ENCODE results near the gene SLC8A1. TPM values are rescaled to one million over a fixed set of nuclear protein-coding genes. Genes with fewer than 3 reads are reported as not detected.
A peak's percentile ranks its signal among the peaks of the same experiment; 100 is the strongest.

SLC8A1 gene
- total RNA-seq, 4 donors from 2014 or later = 8.1 to 22.9 (median 9.3) TPM

DNA sequence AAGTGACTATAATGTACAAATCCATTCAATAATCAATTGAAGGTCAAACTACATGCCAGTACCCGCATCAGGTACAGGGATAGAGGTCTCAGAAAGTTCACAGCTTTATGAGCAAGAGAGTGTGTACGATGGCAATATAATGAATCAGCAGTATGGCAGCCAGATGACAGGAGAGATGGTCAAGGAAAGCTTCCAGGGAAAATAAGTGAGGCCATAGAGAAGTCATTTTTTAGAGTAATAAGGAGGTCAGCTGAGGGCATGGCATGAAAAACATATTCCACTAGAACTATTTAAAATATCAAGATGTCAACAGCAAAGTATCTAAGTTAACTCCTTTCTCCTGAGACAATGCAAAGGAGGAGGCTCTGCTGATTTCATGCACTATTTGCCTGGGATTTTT is 108.0 kb downstream of the SLC8A1 start:
- WGBS, 2 donors = 47 to 52% methylated on average over 2 of the region's 2 CpGs
- Histone ChIP-seq H3K4me3 (no peak overlapping the region), H3K9me3 (no peaks in the 10 kb centered on the region), H3K27me3 (no peaks in the 10 kb centered on the region), H3K27ac (no peak overlapping the region), H3K36me3 (no peaks in the 10 kb centered on the region), H3K4me1 (peaks cover 0 to 22% (median 0%) of the 10 kb centered on the region in 4 donors)
- TF ChIP-seq POLR2A (IDR thresholded peaks at IDR 0.05) = no peak
- DNase-seq (ENCODE audit: low spot score in 2 of 2) = no peak

DNA sequence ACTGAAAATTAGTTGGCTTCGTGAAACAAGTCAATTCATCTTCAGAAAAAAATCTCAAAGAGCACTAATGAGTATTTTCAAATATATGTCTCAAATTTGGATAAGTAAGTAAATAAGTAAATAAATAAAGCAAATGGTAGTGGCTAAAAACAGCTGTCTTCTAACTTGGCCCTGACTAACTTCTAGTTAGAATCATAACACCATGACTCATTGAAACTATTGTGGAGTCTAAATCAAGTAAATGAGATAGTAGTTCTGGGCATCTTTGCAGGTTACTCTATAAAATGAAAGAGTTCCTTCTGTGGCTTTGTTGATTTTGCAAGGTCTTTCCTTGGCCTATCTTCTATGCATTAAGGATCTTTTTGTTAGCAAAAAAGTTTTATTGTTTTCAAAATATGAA is 110.7 kb downstream of the SLC8A1 start:
- Histone ChIP-seq H3K4me3 (no peak overlapping the region), H3K4me1 (peaks cover 0 to 14% (median 0%) of the 10 kb centered on the region in 4 donors), H3K27ac (no peak overlapping the region), H3K9me3 (no peaks in the 10 kb centered on the region), H3K36me3 (no peaks in the 10 kb centered on the region), H3K27me3 (no peaks in the 10 kb centered on the region)
- TF ChIP-seq, protein P1, sequence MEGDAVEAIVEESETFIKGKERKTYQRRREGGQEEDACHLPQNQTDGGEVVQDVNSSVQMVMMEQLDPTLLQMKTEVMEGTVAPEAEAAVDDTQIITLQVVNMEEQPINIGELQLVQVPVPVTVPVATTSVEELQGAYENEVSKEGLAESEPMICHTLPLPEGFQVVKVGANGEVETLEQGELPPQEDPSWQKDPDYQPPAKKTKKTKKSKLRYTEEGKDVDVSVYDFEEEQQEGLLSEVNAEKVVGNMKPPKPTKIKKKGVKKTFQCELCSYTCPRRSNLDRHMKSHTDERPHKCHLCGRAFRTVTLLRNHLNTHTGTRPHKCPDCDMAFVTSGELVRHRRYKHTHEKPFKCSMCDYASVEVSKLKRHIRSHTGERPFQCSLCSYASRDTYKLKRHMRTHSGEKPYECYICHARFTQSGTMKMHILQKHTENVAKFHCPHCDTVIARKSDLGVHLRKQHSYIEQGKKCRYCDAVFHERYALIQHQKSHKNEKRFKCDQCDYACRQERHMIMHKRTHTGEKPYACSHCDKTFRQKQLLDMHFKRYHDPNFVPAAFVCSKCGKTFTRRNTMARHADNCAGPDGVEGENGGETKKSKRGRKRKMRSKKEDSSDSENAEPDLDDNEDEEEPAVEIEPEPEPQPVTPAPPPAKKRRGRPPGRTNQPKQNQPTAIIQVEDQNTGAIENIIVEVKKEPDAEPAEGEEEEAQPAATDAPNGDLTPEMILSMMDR (IDR thresholded peaks at IDR 0.05) = no peak
- TF ChIP-seq EP300 (IDR thresholded peaks at IDR 0.05) = no peak
- no peak for TF ChIP-seq POLR2A (IDR thresholded peaks at IDR 0.05)
- 91 to 96% methylated on average over 1 of the region's 1 CpG for WGBS, 2 donors
- DNase-seq (ENCODE audit: low spot score in 2 of 2) = no peak

GRCh38 chr2:40339026-40339425 is 112.9 kb downstream of the SLC8A1 start:
- Histone ChIP-seq H3K27me3 (no peaks in the 10 kb centered on the region), H3K4me1 (no peaks in the 10 kb centered on the region), H3K36me3 (no peaks in the 10 kb centered on the region), H3K4me3 (no peak overlapping the region), H3K9me3 (no peaks in the 10 kb centered on the region), H3K27ac (no peak overlapping the region)
- TF ChIP-seq POLR2A (IDR thresholded peaks at IDR 0.05) (no peak), EP300 (IDR thresholded peaks at IDR 0.05) (no peak)
- TF ChIP-seq, protein P1 (IDR thresholded peaks at IDR 0.05) = no peak
- no peak for DNase-seq (ENCODE audit: low spot score in 2 of 2)
- WGBS, 2 donors = 95 to 96% methylated on average over 3 of the region's 3 CpGs

GRCh38 chr2:40332191-40332826 is 119.6 kb downstream of the SLC8A1 start:
- Histone ChIP-seq H3K9me3 (no peaks in the 10 kb centered on the region), H3K4me1 (no peaks in the 10 kb centered on the region), H3K27me3 (no peaks in the 10 kb centered on the region), H3K36me3 (no peaks in the 10 kb centered on the region), H3K27ac (no peak overlapping the region), H3K4me3 (no peak overlapping the region)
- 12 to 21% methylated on average over 7 of the region's 7 CpGs for WGBS, 2 donors
- TF ChIP-seq POLR2A (IDR thresholded peaks at IDR 0.05) (no peak), EP300 (IDR thresholded peaks at IDR 0.05) (peak in 1 of 2 donors; percentile 33)
- no peak for DNase-seq (ENCODE audit: low spot score in 2 of 2)

DNA sequence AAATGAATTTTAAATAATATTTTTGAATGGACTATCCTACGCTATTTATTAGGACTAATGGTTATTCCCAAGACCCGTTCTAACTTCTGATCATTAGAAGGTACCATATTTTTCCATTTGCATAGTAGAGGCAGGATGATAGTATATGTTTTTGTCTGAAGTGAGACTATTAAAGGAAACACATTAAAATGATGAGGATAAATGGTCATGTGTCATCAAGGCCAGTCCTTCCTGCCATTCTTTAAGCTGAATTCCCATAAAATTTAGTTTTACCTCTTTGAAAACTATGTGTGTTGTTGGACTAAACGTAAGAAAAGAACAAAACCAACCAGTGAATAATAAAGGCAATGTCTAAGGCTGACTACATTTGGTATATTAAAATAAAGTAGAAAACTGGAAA is 121.8 kb downstream of the SLC8A1 start:
- H3K27ac ChIP-seq = no peak overlapping the region
- DNase-seq (ENCODE audit: low spot score in 2 of 2) = no peak
- H3K27me3 ChIP-seq = no peaks in the 10 kb centered on the region
- no peaks in the 10 kb centered on the region for H3K36me3 ChIP-seq
- TF ChIP-seq EP300 (IDR thresholded peaks at IDR 0.05) = no peak
- TF ChIP-seq, protein P1 (IDR thresholded peaks at IDR 0.05) = no peak
- TF ChIP-seq POLR2A (IDR thresholded peaks at IDR 0.05) = no peak
- H3K4me1 ChIP-seq = no peaks in the 10 kb centered on the region
- 53 to 78% methylated on average over 3 of the region's 3 CpGs for WGBS, 2 donors
- H3K4me3 ChIP-seq = no peak overlapping the region
- no peaks in the 10 kb centered on the region for H3K9me3 ChIP-seq

GRCh38 chr2:40329739-40330030 is 122.2 kb downstream of the SLC8A1 start:
- Histone ChIP-seq H3K27ac (no peak overlapping the region), H3K36me3 (no peaks in the 10 kb centered on the region), H3K9me3 (no peaks in the 10 kb centered on the region), H3K4me3 (no peak overlapping the region), H3K4me1 (no peaks in the 10 kb centered on the region), H3K27me3 (no peaks in the 10 kb centered on the region)
- DNase-seq (ENCODE audit: low spot score in 2 of 2) = no peak
- no peak for TF ChIP-seq POLR2A (IDR thresholded peaks at IDR 0.05)
- TF ChIP-seq, protein P1 (IDR thresholded peaks at IDR 0.05) = no peak
- no peak for TF ChIP-seq EP300 (IDR thresholded peaks at IDR 0.05)
- WGBS, 2 donors = 71 to 87% methylated on average over 1 of the region's 1 CpG

Measured in tibial nerve (tissue), 4 donors.